COLO668 (cell line): ENCODE data around the gene FBN2.

Experiments
- DNase-seq: peaks from one replicate; lab custom pipeline; 2025; ENCODE audit not compliant: unreplicated experiment; lab: John Stamatoyannopoulos, UW

Gene FBN2

DNA sequence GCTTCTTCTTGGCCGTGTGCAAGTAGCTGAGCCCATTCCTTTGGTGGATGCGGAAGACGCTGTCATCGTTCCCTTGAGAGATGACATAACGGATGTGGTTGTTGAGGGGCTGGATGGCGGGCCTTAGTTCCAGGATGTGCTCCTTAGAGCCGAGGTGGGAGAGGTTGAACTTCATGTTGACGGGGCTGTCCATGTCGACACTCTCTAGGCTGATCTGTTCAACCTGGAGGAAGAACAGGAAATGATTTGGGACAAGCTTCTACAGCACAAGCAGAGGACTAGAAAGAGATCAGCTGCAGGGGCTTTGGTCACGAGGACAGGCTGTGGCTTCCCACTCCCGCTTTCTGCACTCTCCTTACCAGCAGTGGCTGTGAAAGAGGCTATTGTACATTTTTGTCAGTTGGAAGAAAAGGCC, 278.4 kb downstream of the FBN2 start:
- DNase-seq: no peak

DNA sequence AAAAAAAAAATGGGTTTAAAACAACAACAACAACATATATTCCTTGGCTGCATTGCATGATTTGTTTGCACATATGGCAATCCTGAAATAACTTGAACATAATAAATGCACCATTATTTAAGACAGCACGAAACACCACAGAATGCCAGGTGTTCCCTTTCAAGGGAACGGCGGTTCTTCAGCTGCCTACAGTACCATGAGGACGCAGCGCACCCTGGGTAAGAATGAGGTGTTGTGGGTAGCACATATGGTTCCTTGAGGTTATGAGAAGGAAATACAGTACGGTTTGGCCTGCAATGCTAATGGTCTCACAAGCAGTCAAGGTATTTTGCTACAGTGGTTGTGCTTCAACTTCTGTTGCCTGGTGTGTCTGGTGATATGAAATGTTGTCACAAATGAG, 279.7 kb downstream of the FBN2 start:
- peak; percentile 19 for DNase-seq

DNA sequence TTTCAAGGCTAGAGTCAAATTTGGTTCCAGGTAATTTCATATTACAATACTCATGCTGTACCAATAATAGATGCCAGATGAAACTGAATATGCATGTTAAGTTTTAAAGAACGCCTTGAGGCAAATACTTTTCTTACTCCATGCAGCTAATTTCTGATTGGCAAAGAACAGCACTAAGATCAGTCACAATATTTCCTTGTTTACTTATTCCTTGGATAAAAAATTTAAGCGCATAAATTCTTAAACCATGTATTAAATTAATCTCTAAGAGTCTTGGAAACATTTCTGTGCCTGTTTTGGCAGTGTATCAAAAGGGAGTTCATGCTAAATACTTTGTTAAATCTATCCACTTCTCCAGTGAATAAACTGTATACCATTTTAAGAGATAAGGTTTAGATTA, 281.0 kb downstream of the FBN2 start:
- no peak for DNase-seq

DNA sequence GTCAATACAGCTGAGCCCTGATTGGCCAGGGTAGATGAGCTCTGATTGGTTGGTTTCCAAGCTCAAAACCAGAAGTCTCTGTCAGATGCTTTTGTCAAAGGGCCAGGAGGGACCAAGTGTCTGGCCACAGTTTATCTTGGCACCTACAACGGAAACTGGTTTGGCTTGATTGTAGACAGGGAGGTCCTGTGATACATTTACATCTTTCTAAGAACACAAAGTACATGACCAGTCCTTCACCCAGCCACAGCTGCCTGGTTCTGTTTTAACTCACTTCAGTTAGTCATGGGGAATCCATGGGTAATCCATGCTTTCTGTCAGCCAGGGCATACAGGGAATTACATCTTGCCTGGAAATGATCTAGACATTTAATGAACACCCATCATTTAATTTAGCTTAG, 283.3 kb downstream of the FBN2 start:
- no peak for DNase-seq

DNA sequence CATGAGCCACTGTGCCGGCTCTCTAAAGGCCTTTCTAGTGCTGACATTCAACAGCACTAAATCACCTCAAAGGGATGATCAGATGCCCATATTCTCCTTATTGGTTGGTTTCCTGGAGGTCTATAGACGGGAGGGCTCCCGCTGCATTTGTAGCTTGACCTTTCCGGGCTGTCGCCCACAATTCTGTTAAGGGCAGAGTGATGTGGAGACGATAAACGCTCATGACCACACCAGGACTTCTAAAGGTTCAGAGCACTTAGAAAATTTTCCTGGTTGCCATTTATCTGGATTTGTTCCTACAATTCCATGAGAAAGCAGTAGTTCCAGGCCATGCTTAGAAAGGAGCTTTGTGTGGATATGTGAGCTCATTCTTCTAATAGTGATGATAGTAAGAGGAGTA, 284.2 kb downstream of the FBN2 start:
- no peak for DNase-seq

DNA sequence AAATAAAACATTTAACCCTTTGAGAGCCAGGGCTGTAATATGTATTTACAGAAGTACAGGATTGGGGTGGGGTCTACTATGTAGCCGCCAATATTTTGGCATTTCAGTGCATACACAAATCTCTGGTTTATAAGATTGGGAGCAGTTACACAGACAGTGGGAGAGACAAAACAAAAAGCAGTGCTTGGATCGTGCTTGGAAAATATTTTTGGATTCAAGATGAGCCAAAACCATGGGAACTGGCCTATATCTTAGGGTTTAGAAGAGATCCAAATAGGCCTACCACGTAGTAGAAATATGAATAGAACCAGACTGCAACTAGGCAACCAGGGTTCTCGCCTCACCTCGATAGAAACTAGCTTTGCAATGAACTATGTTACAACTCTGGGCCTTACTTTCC, 284.9 kb downstream of the FBN2 start:
- no peak for DNase-seq

DNA sequence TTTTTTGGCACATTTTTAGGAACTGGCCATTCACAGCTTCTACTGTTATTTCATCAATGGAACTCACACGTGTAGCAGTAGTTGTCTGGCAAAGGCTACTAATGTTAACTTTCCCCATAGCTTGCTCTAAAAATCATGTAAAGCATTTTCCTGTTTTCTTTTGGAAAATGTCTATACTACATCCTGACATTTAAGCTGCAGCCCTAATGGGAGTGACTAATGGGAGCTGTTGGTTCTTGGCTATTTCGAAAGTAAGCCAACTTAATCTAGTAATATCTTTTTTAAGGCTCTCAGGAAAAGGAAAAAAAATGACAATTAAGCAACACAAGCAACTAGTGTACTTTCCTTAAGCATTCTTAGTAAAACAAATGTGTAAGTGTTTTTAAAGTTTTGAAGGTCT, 285.3 kb downstream of the FBN2 start:
- no peak for DNase-seq

DNA sequence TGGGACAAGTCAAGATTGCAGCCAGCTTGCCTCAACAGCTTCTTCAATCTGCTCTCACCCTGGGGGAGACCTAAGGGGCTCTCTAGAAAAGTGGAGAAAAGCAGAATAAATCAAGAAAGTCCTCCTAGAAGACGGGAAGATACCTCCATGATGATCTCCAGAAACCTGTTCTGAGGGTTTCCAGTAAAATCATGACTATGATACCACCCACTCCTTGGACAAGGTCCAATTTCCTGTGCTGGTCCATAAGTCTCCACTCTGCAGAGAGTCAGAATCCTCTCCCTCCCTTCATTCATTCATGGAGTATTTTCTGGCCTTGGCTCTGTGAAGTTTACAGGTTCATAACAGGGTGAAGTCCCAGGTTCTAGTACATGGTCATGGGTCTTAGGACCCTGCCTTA, 285.8 kb downstream of the FBN2 start:
- no peak for DNase-seq

DNA sequence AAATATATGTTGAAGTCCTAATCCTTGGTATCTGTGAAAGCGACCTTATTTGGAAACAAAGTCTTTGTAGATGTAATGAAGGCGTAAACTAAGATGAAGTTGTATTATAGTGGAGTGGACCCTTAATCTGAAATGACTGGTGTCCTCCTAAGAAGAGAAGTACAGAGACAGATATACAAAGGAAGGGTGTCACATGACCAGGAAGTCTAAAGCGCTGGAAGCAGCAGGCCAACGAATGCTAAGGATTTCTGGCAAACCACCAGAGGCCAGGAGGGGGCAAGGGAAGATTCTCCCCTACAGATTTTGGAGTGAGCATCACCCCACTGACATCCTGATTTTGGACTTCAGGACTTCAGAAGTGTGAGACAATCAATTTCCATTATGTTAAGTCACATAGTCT, 292.1 kb downstream of the FBN2 start:
- DNase-seq: no peak

DNA sequence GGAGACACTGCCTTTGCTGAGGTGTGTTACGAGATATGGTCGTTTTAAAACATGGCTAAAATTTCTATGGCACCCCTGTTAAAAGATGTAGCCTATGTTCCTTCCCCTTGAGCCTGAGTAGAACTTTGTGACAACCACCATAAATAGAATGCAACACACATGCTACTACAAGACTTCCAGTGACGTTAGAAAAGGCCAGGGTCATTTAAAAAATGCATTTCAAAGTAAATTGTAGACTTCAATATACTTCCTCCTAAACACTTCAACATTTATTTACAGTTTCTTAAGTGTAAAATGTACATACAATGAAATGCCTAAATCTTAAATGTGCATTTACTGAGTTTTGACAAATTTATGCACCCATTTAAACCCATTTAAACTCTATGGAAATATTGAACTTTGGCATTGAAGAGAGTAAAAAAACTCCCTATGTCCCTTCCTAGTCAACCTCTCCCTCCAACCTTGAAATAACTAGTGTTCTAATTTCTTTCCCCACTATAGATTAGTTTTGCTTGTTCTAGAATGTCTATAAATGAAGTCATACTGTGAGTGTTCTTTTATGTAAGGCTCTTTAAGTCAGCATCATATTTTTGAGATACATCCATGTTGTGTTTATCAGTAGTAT, 294.0 kb downstream of the FBN2 start:
- no peak for DNase-seq

DNA sequence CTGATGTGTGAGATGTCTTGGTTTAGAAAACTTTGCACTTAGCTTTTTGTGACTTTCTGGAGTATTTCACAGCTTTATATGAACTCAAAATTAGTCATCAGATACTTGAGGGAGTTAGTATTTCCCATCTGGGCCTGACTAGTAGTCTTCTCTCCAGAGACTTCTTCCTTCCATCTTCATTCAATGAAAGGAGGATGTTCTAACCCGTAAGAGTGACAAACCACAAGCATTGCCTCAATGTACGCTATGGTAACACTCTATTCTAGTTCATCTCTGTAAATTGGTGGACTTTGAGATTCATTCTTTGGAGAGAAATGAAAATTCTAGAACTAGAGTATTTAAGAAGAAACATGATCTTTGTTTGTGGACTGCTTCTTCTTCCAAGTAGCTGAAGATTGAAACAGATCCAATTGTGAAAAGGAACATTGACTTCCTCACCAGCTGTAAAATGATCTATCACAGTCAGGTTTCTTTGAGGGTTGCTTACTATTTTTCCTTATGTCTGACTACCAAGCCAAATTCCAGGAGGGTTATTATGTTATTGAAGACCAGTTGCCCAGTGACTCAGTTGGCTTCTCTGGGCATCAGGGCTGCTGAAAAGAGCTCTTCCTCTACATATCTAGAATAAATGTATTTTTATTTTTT, 296.9 kb downstream of the FBN2 start:
- no peak for DNase-seq

DNA sequence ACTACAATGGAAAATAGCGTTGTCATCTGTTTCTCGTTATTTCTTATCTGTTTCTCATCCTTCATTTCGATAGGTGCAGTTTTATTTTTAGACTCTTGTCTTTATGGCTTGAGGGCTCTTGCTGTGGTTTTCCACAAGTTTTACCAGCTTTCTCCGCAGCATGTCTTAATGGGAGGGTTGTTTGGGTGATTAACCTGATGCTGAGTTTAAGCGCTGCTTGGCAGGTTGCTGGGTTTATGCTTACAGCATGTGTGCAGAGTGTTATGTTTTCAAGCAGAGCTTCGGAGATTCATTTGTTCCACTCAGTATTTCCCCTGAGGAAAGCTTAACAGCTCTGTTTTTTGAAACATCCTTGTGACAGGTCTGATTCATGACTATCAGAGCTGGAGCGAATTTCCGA, 300.5 kb downstream of the FBN2 start:
- DNase-seq: no peak

DNA sequence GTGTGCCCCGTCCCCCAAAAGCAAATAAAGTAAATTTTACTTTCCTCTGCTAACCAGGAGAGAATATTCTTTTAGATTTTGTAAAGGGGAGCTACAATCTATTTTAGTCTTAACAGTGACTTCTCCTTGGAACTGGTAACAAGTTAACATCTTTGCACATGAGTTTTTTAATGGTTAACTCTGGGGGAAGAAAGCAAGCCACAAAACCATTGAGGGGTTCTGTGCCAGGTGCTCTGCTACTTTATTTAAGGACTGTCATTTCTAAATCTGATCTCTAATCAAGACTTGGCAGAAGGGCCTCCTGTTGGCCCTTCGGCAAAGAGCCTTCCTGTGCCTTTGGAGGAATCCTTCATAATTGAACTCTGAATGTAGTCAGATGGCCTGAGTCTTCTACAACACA, 301.0 kb downstream of the FBN2 start:
- no peak for DNase-seq

DNA sequence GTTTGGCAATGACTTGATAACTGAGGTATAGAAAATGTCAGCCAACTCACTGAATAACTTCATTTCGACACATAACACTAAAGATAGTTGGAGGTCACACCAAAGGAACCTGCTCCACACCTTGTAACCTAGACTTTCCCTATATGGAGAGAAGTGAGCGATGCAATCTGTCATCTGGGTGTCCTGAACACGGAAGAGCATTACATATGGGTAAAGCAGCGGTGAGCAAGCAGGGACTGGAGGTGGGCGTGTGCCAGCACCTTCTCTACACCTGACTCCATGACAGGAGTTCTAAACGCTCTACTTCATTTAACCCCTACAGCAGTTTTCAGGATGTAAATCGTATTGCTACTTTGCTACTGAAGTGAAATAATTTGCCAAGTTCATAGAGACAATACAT, 301.7 kb downstream of the FBN2 start:
- no peak for DNase-seq

DNA sequence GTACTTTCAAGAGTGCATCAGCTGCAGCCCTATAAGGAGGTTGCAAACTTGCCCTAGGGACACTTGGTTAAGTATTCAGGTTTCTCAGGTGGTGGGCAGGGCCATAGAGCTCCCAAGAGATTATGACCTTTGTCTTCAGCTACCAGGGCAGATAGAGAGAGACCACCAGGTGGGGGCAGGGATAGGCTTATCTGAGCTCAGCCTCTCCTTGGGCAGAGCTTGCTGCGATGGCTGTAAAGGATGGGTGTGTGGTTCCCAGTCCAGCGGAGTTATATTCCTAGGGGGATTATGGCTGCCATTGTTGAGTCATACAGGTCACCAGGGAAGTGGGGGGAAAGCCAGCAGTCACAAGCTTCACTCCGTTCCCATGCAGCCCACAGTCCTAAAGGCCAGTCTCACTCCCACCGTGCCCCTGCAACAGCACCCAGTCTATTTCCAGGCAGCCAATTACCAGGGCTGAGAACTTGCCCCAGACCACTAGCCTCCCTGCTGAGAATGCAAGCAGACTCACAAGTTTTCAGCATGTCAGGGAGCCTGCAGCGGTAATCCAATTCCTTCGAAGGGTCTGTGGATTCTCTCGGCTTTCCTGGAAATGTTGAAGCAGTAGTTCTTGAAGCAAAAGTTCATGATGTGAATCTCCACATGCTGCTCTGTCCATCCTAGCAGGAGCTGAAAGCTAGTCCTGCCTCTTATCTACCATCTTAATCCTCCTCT, 303.0 kb downstream of the FBN2 start:
- DNase-seq: no peak

DNA sequence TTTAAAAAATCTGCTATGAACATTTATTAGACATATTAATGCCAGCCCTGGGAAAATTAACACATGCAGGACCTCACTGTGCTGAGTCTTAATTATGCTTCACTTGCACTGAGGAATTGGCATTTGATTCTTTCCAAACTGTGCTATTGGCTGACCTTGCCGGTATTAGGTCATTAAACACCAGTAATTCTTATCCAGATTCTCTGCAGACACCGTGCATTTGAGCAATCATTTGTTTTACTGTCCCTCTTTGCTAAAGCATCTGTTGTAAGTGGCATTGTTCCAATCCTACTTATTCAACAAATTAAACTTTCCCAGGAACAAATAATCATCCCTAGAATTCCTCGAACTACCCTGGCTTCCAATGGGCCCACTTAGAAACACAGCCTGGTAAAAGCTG, 309.5 kb downstream of the FBN2 start:
- DNase-seq: no peak

DNA sequence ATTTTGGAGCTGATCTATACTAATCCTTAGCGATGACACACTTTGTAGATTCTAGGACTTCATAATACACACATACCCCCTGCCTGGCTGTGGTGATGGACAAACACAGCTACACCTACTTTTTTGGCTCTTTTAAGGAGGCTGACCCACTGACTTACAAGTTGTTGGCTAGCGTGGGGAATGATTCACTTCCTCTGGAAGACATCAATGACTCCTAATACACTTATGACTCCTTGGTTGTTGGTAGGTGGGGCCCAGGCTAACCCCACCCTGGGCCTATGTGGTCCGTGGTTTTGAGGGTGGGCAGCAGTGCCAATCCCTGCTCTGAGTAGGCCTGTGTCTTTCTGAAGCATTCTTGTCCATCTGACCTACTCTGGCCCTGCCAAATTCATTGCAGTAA, 310.0 kb downstream of the FBN2 start:
- no peak for DNase-seq

DNA sequence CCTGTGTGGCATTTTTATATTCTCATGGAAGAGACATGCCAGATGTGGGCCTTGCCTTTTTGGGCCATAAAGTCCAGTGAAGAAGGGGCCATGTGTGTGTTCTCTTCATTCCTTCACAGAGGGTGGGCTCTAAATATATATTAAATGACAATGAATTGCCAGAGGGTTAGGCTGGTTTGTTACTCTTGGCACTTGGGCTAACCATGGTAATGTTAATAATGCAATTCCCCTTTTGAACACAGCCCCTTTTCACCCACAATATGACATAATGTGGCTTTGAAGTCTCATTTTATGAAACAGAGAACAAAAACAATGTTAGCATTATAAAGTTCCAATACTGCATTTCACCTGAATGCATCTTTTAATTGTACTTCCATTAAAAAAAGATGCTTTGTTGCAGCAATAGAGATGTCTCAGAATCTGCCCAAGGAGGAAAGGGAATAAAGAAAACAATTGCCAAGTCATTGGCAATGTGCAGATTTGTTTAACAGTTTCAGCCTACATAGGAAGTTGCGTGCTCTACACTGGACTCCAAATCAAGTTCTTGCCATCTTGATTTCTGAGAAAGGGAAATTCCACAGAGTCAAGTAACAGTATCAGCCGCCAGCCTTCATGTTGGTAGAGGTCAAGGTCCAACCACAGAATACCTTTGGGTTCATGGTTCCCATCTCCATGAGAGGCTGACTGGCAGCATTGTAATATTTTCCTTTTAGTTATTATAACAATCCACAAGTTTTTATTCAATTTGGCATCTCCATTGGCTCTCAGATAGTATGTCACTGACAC, 312.6 kb downstream of the FBN2 start:
- no peak for DNase-seq

DNA sequence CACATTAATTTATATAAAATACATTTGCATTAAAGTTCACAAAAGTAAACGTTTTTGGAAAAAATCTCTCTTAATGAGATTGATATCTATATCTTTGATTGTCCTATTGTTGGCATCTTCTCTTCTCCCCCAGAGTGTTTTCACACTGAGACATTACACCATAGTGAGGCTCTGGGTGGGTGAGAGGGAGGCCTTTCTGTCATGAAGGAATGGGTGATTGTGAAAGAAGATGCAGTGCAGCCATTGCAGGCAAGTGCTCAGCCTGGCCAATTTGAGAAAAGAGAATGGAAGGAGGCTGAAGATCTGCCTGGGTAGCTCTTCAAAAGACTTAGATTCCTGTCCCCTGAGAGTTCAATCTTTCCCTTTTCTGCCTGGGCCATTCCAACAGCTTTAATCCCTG, 313.7 kb downstream of the FBN2 start:
- no peak for DNase-seq

DNA sequence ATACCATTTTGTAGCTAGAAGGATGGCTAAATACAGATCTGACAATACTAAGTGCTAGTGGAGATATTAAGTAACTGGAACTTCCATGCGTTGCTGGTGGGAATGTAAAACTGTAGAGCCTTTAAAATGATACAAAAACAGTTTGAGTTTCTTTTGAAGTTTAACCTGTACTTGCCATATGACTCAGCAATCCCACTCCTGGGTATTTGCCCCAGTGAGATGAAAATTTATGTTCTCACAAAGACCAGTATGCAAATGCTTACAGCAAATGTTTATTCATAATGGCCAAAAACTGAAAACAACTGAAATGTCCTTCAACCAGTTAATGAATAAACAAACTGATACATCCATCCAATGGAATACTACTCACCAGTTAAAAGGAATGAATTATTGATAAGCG, 317.2 kb downstream of the FBN2 start:
- DNase-seq: no peak

DNA sequence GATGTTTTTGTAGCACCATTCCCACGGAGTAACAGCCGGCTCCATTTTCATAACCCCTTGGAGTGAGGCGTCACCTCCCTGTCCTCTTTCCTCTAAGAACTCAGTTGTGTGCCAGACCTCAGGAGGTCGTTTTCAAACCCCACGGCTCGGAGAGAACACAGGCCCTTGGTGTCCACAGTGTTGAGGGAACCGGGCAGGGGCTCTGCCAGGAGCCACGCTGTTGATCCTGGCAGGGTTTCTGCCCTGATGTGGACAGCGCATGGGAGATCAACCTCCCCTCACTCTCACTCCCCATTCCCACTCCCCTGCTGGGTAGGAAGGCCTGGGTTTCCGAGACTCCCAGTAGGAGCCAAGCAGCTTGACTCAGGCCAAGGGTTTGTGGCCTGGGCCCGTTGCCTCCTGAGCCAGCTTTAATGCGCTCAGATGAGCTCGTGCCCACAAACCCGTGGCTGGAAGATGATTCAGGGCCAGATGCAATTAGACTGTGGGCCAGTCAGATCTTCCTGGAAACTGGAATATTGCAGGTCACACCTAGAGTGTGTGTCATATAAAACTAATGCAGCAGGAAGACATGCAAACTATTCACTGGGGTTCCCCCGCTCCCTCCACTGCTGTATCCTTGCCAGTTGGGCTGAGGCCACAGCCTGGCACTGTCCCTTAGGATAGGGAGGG, 321.0 kb downstream of the FBN2 start:
- DNase-seq: no peak
